GM18499 (cell line): ENCODE results near the gene FANCF.
A peak's percentile ranks its signal among the peaks of the same experiment; 100 is the strongest.
"Not testable (repeated sequence)": the region's sequence is repeated elsewhere in the genome, so short reads cannot be mapped to it uniquely, and the experiment has no call there.

Experiments used
- ATAC-seq: cut with Tn5 transposase; IDR thresholded peaks from one replicate; pipeline ENCODE4 v1.9.1; 2021; ENCODE audit warnings: moderate number of reproducible peaks; ENCODE audit not compliant: insufficient read depth, unreplicated experiment

FANCF gene, protein sequence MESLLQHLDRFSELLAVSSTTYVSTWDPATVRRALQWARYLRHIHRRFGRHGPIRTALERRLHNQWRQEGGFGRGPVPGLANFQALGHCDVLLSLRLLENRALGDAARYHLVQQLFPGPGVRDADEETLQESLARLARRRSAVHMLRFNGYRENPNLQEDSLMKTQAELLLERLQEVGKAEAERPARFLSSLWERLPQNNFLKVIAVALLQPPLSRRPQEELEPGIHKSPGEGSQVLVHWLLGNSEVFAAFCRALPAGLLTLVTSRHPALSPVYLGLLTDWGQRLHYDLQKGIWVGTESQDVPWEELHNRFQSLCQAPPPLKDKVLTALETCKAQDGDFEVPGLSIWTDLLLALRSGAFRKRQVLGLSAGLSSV

GRCh38 chr11:22625448-22626287 lies at the start of gene FANCF:
Gene FANCF (minus strand): TSS chr11:22625823. CDS start chr11:22625810, 13 bp downstream.
- peak; percentile 99 for ATAC-seq

- ATAC-seq: no peak
These were observed 49.1 kb upstream of the FANCF start for GRCh38 chr11:22674470-22675439.

DNA sequence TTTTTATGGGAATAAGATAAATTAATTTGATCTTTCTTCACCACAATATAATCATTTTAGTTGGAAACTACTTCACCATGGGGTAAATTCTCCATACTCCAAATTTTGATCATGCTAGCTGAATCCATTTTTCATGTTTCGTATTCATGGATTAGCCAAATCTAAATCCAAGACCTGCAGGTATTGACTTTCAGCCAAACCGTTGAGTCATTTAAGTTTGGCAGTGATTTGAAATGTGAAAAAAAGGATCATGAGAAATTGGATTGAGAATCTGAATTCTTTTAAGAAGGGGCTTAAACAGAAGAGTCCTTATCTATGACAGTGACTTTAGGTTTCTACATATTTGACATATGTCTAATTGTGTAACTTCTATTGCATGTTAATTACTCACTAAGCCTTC lies 46.1 kb upstream of the FANCF start:
- no peak for ATAC-seq

GRCh38 chr11:22670830-22671229 lies 45.2 kb upstream of the FANCF start:
- ATAC-seq: peak; percentile 35

DNA sequence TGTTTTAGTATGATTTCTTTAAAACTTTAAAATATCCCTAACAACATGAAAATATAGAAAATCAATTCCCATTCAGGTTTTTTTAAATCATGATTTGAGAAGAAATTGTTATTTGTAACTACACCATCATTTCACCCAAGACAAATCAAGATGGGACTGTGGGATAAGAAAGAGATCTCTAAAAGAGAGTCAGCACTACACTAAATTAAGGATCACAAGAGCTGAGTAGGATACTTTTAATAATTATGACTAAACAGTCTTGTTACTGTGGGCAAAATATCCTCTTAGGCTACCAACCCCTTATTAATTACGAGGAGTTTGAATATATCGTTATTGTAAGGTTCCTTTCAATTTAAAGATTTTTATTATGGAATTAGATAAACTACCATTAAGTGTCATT lies 43.7 kb upstream of the FANCF start:
- ATAC-seq: no peak

DNA sequence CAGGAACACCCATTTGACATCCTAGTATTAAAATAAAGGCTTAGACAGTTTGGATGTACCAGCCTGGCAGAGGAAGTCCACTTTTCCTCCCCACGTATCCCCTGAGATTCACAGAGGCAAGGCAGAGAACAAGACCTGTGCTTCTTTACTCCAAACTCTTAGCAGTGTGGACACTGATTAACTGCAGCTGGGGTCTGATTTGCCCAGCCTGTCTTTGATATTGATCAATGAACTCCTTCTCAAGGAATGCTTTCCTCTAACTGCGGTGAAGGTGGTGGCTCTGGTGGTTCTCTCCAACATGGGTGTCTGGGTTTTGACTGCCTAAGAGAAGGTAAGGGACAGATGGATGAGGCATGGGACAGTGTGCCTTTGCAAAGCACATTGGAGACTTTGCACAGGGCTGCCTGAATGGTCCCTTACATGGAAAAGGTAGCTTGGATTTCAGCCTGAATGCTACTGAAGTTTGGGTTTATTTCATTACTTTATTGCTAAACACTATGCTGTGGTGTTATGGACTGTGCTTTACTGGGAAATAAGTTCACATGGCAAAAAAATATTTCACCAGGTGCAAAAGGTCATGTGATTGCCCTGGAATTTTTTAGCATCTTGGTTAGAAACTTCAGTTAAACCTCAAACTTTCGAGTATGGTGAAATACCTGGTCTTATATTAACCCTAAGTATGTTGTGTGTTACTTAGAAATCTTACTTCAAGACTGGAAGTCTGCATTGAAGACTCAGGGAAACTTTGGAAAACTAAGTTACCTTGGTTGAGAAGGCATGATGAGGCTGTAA lies 42.6 kb upstream of the FANCF start:
- peak; percentile 32 for ATAC-seq

GRCh38 chr11:22666688-22667439 lies 41.2 kb upstream of the FANCF start:
- no peak for ATAC-seq

DNA sequence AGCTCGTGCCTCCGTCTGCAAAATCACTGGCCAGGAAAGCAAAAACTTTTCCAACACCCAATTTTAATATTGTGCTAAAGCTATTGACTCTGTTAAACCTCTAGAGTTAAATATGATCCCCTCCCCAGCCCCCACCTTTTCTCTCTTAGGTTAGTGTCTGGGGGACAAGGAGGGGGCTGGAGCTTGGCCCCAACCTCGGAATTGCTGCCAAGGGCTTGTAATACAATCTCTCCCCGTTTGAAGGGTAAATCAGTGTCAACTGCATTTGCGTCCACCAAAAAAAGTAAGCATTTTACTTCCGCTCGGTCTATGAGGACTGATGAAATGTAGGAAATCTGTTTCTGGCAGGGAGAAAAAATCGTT lies 40.7 kb upstream of the FANCF start, which contains the start of gene GAS2:
TSS of gene GAS2 (plus strand) at position 287 of the 363 bp plus-strand sequence. CDS start 8,259 bp downstream, outside the sequence.
- ATAC-seq: no peak

GRCh38 chr11:22659783-22660182 lies 34.2 kb upstream of the FANCF start:
- ATAC-seq: no peak

DNA sequence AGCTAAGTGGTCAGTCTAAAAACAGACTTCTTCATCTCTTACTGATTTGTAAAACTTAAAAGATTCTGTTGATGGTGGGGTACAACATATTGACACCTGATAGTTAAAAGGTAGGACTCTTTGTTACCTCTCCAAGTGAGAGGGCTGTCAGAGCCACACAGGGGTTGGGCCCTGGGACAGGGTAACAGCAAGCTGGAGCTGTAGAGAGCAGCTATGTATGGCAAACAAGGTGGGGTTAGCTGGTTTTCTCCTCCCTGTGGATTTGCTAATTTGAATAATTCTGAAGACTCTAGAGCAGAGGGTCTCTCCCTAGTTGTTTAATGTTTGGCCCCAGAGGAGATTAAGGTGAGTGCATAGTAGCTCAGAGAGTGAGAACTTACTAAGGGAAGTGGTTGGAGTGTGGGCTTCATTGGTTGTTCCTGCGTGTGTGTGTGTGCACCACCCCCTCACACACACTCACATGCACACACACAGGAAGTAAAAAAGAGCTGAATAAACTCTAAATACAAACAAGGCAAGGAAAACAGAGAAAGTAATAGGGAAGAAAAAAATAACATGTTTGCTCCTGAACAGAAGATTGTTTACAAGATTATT lies 31.6 kb upstream of the FANCF start:
- peak; percentile 87 for ATAC-seq

DNA sequence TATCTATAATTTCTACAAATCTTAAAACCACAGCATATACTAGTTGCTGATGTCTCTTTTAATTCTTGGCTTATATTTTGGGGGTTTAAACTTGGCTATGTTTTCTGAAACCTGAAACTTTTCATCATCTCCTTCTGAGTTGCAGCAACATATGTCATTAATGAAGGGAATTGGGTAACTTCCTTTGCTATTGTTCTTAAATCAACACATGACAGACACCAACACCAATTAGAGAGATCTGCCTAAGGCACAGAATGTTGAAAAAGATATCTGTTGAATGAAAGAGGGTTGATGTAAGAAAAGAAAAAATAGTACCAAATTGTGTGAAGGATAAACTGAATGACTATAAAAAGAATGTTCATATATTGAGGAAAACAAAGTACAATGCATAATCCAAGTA lies 30.5 kb upstream of the FANCF start:
- no peak for ATAC-seq

- ATAC-seq: not testable (repeated sequence)
These were observed 26.7 kb upstream of the FANCF start for GRCh38 chr11:22652346-22652745.

GRCh38 chr11:22641559-22641958 lies 15.9 kb upstream of the FANCF start:
- no peak for ATAC-seq

DNA sequence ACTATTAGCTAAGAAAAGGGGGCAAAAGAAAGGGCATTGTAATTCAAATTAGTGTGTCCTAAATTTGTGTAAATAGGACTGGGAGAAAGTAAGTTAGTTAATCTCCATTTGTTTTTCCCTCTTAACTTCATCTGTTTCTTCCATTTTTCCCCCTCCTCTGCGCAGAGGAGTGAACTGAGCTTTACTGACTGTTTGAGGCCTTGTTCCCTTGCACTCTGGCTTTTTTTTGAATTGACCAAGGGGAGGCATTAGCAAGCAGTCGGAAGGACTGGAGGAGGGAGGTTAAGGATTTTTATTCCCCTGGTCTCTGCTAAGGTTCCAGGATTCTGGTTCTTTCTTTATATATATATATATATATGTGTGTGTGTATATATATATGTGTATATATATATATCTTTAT lies 15.2 kb upstream of the FANCF start:
- no peak for ATAC-seq

- ATAC-seq: no peak
These were observed 10.1 kb upstream of the FANCF start for GRCh38 chr11:22635689-22636088.

DNA sequence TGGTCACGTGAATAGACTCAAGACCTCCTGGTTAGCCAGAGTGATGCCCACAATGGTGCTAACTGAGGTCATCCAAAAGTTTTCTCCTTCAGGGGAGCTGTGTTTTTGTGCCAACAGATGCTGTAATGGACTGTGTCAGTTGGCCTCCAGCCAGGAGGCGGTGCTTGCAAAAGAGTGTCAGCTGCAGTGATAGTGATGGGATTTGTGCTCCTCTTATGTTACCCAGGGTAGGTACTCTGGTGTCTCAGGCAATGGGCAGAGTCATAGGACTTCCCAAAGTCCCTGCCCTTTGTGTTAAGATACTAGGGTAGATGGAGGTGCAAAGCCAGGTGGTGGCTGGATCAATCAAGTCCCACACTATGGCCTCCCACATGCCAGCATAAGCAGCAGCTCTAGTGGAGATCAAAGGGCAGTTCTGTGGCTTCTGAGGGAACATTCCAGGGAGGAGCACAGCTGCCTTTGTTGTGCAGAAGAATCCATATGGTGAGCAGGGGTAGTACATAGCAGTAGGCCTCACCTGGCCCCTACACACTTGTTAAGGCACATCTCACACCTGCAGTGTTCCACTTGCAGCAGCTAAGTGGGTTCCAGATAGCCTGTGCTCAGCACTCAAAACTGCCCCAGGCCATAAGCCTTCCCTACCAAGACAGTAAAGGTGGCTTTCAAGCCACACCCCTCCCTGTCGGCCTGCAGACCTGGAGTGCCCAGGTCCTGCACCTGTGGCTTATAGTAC lies 9.4 kb upstream of the FANCF start:
- ATAC-seq: no peak

DNA sequence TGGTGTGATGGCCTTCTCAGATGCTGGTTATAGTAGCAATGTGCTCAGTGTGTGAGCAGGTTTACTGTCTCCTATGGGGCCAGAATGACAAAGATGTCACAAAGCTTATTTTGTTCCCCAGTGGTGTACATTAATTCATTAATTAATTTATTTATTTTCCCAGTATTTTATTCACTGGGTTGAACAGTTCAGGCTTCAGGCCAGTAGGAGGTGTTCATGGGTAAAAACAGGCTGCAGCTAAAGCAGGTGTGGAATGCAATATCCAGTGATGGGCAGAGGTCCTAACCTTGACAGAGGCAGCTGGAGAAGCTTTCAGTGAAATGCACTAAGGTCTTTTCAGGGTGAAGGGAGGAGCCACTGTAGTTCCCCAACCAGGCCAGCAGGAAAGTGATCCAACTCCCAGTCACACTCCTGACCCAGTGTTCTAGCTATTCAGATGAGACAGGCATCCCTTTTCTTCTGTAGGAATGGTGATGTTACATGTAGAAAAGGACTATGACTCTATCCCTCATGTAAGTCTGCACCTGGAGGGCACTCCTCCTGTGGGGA lies 7.8 kb upstream of the FANCF start:
- ATAC-seq: no peak
